Subcutaneous adipose tissue (tissue), 4 donors: ENCODE measurements around the gene MALSU1. TPM values are rescaled to one million over a fixed set of nuclear protein-coding genes. Genes with fewer than 3 reads are reported as not detected.

ENCODE experiments used
- total RNA-seq, 4 donors: library from RNA; depleted of rRNA; stranded (reverse); fragments of >200 nt; gene quantifications; one replicate each; pipeline ENCODE4 v1.1.0, GENCODE V29; 2016
- TF ChIP-seq, protein P1 (sequence below): fragments of 450-650 bp; IDR thresholded peaks from one replicate; pipeline ENCODE4 v1.5.1; 2016; ENCODE audit warnings: low read depth, mild to moderate bottlenecking, control low read depth, antibody characterized with exemption, moderate library complexity

MALSU1 gene
- total RNA-seq, 4 donors from 2014 or later, result 37.6 to 52.7 (median 47.8) TPM

GRCh38 chr7:23343806-23344475, 44.8 kb downstream of the MALSU1 start:
- TF ChIP-seq, protein P1, sequence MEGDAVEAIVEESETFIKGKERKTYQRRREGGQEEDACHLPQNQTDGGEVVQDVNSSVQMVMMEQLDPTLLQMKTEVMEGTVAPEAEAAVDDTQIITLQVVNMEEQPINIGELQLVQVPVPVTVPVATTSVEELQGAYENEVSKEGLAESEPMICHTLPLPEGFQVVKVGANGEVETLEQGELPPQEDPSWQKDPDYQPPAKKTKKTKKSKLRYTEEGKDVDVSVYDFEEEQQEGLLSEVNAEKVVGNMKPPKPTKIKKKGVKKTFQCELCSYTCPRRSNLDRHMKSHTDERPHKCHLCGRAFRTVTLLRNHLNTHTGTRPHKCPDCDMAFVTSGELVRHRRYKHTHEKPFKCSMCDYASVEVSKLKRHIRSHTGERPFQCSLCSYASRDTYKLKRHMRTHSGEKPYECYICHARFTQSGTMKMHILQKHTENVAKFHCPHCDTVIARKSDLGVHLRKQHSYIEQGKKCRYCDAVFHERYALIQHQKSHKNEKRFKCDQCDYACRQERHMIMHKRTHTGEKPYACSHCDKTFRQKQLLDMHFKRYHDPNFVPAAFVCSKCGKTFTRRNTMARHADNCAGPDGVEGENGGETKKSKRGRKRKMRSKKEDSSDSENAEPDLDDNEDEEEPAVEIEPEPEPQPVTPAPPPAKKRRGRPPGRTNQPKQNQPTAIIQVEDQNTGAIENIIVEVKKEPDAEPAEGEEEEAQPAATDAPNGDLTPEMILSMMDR, result no peak

- TF ChIP-seq, protein P1, result no peak
These were observed 46.5 kb downstream of the MALSU1 start for GRCh38 chr7:23345601-23346000.

GRCh38 chr7:23346316-23346715, 47.2 kb downstream of the MALSU1 start:
- TF ChIP-seq, protein P1, result no peak

DNA sequence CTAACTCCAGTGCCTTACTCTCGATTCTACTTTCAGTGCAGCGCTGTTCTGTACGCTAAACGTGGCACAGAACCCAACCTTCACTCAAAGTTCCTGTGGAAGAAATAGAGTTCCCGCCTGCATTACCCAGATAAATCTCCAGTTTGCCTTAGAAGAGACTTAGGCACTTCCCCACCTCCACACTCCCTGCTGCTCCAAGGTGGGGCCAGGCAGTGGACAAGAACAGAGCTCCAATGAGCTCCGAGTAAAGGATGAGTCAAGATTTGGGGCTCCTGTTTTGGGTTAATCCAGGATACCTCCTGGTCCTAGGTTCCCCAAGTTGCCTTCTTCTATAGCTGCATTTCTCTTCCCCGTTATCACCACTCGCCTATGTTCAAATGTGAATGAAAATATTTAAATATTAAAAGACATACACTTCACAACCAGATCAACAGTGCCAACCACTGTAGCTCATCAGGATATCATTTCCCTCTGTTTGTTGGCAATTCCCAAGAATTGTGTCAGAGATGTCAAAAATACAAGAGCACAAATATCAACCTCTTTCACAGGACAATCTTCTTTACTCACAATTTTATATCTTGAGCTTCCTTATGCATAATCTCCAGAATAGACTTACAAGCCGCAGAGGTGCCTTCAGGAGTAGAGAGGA, 48.0 kb downstream of the MALSU1 start:
- TF ChIP-seq, protein P1, result no peak

DNA sequence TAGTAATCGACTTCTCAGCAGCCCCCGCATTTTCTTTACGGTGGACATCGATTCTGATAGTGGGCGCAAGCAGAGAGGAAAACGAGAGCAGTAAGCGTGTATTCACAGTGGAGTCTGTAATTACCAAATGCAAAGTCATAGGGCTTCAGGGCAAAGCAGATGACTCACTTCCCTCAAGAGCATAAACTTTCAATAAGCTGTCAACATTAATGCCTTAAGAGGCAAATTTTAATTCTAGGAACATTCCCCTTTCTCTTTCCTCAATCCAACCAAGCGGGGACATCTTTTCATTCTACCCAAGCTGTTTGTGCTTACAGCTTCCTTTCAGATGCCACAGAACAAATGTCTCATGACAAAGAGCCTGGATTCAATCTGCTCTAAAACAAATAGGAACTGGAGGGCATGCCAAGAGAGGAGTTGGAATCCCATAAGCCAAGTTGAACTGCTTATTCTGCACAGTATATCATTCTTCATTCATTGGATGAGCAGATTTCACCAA, 48.6 kb downstream of the MALSU1 start:
- TF ChIP-seq, protein P1, result no peak

DNA sequence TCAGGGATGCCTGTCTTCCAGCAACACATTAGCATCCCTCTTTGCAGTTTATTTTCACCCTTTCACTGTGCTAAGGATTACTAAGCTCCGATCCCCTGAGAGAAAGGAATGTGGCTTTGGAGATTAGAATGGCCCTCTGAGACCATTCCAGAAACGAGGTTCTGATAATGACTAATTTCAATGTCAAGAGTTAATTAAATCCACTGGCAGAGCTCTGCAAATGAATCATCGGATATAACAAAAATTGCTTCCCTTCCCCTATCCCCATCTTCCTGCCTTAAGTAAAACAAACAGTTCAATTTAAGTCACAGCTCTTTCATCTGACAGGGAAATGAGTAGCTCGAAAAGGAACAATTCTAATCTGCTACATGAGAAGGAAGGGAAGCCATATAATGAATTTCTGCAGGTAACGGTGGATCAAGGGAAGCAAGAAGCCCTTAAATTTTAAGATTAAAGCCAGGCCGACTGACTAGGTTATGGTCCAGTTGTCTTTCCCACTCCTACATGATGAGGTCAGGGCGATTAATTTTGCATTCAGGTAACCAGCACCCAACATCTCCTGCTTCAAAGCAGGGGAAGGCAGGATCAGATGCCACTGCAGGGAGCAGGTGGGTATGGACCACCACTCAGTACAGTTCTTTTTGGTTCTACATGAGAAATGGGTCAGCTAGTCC, 50.5 kb downstream of the MALSU1 start:
- TF ChIP-seq, protein P1, result no peak

DNA sequence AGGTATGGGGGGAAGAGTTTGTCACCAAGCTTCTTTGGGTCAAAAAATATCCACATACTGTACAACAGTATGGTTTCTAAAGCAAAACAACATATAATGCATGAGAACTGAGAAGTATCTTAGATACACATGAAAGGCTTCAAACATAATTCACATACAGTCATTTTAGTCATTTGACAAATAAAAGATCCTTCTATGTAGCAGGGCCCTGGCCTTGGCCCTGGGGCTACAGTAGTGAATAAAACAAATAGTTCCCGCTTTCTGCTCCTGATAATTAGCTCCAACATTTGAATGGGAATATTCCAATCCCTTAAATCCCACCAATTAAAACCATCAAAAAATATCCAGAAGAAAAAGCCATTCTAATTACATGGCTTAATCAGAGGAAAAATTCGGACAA, 51.3 kb downstream of the MALSU1 start:
- TF ChIP-seq, protein P1, result no peak
